Neural crest cell (in vitro differentiated cells): ENCODE results near the gene DMGDH. TPM values are rescaled to one million over a fixed set of nuclear protein-coding genes. Genes with fewer than 3 reads are reported as not detected.
"Not testable (repeated sequence)": the region's sequence is repeated elsewhere in the genome, so short reads cannot be mapped to it uniquely, and the experiment has no call there.

Experiments
- DNase-seq: peaks from one replicate; pipeline ENCODE4 v3.0.0; 2021; ENCODE audit warnings: low read depth, mixed read lengths, low spot score
- H3K27ac Mint-ChIP-seq: one replicate; pipeline ENCODE4 v1.8.0; 2021; ENCODE audit warnings: mild to moderate bottlenecking, mixed read lengths; ENCODE audit not compliant: unreplicated experiment
- H3K27me3 Mint-ChIP-seq: 2 replicates; pipeline ENCODE4 v1.8.0; 2021; ENCODE audit warnings: low read depth, mild to moderate bottlenecking, mixed read lengths
- H3K36me3 Mint-ChIP-seq: 2 replicates; pipeline ENCODE4 v1.8.0; 2021; ENCODE audit warnings: low read depth, mild to moderate bottlenecking, mixed read lengths
- H3K4me1 Mint-ChIP-seq: 2 replicates; pipeline ENCODE4 v1.8.0; 2021; ENCODE audit warnings: mixed read lengths
- H3K4me3 Mint-ChIP-seq: one replicate; pipeline ENCODE4 v1.8.0; 2021; ENCODE audit warnings: mild to moderate bottlenecking, mixed read lengths
- H3K9me3 Mint-ChIP-seq: 2 replicates; pipeline ENCODE4 v1.8.0; 2021; ENCODE audit warnings: mixed read lengths
- total RNA-seq: library from RNA; stranded (reverse); gene quantifications from 2 replicates; pipeline ENCODE4 v1.2.1, GENCODE V29; 2021
- TF ChIP-seq, protein P1 (sequence below): fragments of 200-600 bp; sonication (generic); conservative IDR thresholded peaks from 2 replicates; pipeline ENCODE4 v1.5.0; 2021; ENCODE audit warnings: antibody characterized with exemption, mild to moderate bottlenecking

Gene DMGDH
- total RNA-seq, 1 donor from 2014 or later = not detected

DNA sequence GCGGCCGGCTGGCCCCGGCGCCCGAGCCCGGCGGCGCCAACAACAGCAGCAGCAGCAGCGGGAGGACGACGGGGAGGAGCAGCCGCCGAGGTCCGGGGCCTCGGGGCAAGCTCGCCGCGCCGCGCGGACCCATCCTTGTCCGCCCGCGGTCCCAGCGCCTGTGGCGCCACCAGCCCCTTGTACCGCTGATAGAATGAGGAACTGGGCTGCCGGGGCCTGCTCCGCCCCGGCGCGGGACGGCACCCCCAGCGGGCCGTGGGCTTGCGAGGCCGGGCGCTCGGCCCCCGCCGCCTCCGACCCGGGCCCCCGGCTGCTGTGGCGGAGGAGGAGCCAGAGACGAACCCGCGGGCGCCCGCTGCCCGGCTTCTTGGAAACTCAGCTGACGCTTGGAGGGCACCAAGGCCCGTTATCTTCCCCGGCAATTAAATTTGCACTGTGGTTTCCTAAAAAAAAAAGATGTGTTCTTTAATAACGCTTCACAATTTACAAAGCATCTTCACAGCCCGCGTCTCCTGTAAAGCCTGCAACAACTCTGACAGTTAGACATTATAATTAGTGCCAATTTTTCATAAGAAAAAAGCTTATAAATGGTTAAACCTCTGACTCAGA lies 84.3 kb downstream of the DMGDH start, which contains the start of gene ARSB:
Gene ARSB, minus strand, starts transcription at position 195 of the 609 bp plus-strand sequence. Its CDS starts 62 bp downstream, at position 133.
- peak; percentile 46 for DNase-seq
- TF ChIP-seq, protein P1, sequence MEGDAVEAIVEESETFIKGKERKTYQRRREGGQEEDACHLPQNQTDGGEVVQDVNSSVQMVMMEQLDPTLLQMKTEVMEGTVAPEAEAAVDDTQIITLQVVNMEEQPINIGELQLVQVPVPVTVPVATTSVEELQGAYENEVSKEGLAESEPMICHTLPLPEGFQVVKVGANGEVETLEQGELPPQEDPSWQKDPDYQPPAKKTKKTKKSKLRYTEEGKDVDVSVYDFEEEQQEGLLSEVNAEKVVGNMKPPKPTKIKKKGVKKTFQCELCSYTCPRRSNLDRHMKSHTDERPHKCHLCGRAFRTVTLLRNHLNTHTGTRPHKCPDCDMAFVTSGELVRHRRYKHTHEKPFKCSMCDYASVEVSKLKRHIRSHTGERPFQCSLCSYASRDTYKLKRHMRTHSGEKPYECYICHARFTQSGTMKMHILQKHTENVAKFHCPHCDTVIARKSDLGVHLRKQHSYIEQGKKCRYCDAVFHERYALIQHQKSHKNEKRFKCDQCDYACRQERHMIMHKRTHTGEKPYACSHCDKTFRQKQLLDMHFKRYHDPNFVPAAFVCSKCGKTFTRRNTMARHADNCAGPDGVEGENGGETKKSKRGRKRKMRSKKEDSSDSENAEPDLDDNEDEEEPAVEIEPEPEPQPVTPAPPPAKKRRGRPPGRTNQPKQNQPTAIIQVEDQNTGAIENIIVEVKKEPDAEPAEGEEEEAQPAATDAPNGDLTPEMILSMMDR = no peak
- Mint-ChIP-seq H3K36me3 (no peaks in the 10 kb centered on the region), H3K27ac (peak within 1 kb of the TSS; percentile 86), H3K4me3 (peak within 1 kb of the TSS; percentile 95), H3K27me3 (no peaks in the 10 kb centered on the region), H3K4me1 (peaks cover 23% of the 10 kb centered on the region), H3K9me3 (no peaks in the 10 kb centered on the region)

DNA sequence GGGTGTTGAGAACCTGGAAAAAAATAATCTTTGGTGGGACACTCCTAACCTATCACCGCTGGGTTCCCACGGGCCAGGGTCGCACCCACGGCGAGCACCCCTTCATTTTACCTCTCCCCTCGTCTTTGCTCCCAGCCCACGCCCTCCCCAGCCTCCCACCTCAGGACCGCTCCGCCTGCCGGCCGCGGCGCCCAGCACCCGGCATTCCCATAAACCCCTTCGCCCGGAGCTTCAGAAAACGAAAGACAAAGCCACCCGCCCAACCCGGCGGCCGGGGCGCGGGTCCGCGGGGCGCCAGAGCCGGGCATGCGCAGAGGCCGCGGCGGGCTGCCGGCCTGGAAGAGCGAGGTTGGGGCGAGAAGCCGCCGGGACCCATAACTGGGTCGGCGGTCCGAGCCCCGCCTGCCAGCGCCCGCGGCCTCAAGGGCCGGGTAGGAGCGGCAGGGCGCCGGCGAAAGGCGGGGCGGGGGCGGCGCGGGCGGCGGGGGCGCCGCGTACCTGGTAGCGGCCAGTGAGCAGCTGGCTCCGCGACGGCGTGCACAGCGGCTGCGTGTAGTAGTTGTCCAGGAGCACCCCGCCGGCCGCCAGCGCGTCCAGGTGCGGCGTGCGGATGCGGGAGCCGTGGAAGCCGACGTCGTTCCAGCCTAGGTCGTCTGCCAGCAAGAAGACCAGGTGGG lies 84.9 kb downstream of the DMGDH start:
- Mint-ChIP-seq H3K9me3 (no peaks in the 10 kb centered on the region), H3K4me3 (peak overlapping the region; percentile 94), H3K27me3 (no peaks in the 10 kb centered on the region), H3K4me1 (peaks cover 23% of the 10 kb centered on the region), H3K27ac (peak overlapping the region; percentile 86), H3K36me3 (no peaks in the 10 kb centered on the region)
- TF ChIP-seq, protein P1 = peak; percentile 51
- peak; percentile 81 for DNase-seq

DNA sequence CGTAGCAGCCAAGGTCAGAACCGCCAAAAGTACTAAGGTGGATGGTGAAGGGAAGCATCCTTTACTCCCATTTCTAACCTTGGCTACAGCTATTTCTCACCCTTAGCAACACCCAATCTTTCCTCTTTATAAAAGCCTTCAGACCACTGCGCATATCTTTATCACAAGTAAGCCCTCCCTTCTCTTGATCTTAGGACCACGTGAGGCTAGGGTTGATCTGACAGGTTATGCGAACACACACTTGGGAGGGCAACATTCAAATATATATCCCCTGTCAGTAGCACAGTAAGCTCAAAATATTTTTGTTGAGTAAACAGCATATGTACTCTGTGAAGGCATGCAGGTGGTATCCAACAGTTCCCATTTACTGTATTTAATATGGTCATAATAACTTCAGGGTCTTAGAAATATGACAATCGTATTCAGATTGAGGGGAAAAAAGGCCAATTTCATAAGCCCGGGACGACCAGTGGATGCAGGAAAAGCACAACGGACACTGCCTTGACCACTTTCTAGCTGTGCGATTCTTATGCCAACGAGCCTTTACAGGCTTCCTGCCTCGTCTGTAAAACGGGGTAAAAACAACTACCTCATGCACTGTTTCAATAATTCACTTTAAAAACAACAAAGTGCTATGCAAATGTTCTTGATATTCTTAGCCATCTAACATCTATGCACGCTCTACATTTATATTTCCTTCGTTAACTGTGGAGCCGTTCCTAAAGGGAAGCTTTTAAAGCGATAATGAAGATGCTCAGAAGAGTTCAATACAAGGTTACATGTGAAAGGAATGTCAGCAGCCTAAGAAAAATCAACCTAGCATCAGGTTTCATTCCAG lies 85.7 kb downstream of the DMGDH start:
- Mint-ChIP-seq H3K4me3 (peak overlapping the region; percentile 94), H3K27ac (peak overlapping the region; percentile 86), H3K27me3 (no peaks in the 10 kb centered on the region), H3K36me3 (no peaks in the 10 kb centered on the region), H3K9me3 (no peaks in the 10 kb centered on the region), H3K4me1 (peaks cover 23% of the 10 kb centered on the region)
- TF ChIP-seq, protein P1 = no peak
- DNase-seq = no peak

DNA sequence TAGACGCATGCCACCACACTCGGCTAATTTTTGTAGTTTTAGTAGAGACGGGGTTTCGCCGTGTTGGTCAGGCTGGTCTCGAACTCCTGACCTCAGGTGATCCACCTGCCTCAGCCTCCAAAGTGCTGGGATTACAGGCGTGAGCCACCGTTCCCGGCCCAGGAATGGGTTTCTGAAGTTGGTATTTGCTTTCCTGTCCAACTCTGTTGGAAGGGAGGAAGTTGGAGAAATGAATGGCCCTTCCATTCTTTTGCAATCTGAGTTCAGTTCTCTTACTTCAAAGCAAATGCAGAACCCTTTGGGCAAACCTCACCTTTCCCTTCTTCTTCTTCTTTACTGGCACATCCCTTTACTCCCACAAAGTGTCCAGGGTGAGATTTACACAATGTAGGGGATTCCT lies 86.3 kb downstream of the DMGDH start:
- H3K36me3 Mint-ChIP-seq, H3K9me3 Mint-ChIP-seq, DNase-seq, H3K27ac Mint-ChIP-seq, H3K27me3 Mint-ChIP-seq: not testable (repeated sequence)
- H3K4me3 Mint-ChIP-seq = peak overlapping the region; percentile 94
- peaks cover 23% of the 10 kb centered on the region for H3K4me1 Mint-ChIP-seq

DNA sequence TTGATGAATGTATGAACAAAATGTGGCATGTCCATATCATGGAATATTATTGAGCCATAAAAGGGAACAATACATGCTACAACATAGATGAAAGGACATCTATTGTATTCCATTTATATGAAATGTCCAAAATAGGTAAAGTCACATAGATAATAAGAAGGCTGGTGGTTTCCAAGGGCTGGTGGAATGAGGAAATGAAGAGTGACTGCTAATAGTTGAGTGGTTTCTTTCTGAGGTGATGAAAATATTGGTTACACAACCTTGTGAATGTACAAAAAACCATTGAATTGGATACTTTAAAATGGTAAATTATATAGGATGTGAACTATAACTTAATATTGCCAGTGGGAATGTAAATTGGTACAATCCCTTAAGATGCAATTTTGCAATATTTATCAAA lies 89.6 kb downstream of the DMGDH start:
- no peak for DNase-seq
- H3K9me3 Mint-ChIP-seq = no peaks in the 10 kb centered on the region
- TF ChIP-seq, protein P1 = no peak
- peaks cover 10% of the 10 kb centered on the region for H3K4me1 Mint-ChIP-seq
- H3K27me3 Mint-ChIP-seq = no peaks in the 10 kb centered on the region
- no peaks in the 10 kb centered on the region for H3K36me3 Mint-ChIP-seq
- no peak overlapping the region for H3K27ac Mint-ChIP-seq
- H3K4me3 Mint-ChIP-seq = no peak overlapping the region
